NCI-H1436 (cell line): Measurements from ENCODE around the gene C1R.

Source experiments
- DNase-seq: peaks from one replicate; lab custom pipeline; 2025; lab: John Stamatoyannopoulos, UW

The C1R gene

GRCh38 chr12:7092229-7092985, at the start of gene C1R:
TSS of gene C1R (minus strand) at chr12:7092445. CDS start at chr12:7092388, 57 bp downstream.
- peak; percentile 35 for DNase-seq

- DNase-seq, result no peak
These were observed 49.2 kb upstream of the C1R start for GRCh38 chr12:7141351-7142005.

GRCh38 chr12:7139200-7139599, 47.0 kb upstream of the C1R start:
- DNase-seq, result no peak

- no peak for DNase-seq
These were observed 45.7 kb upstream of the C1R start for GRCh38 chr12:7137908-7138307.

GRCh38 chr12:7136676-7137075, 44.4 kb upstream of the C1R start:
- DNase-seq, result no peak

- no peak for DNase-seq
These were observed 43.8 kb upstream of the C1R start for GRCh38 chr12:7136071-7136470.

- DNase-seq, result no peak
These were observed 42.3 kb upstream of the C1R start for GRCh38 chr12:7134396-7135166.

GRCh38 chr12:7131502-7131866, 39.2 kb upstream of the C1R start:
- DNase-seq, result no peak

- DNase-seq, result no peak
These were observed 38.7 kb upstream of the C1R start for GRCh38 chr12:7130701-7131501.

GRCh38 chr12:7129872-7130691, 37.8 kb upstream of the C1R start, which contains the start of gene CLSTN3:
TSS of gene CLSTN3 (plus strand) at chr12:7130371. CDS start at chr12:7130649, 278 bp downstream.
- DNase-seq, result peak; percentile 80

- DNase-seq, result no peak
These were observed 37.1 kb upstream of the C1R start for GRCh38 chr12:7129287-7129871.

GRCh38 chr12:7128681-7129286, 36.5 kb upstream of the C1R start, which contains the start of gene RBP5:
TSS of gene RBP5 (minus strand) at chr12:7128889. CDS start at chr12:7128775, 114 bp downstream.
- DNase-seq, result no peak

GRCh38 chr12:7127916-7128626, 35.8 kb upstream of the C1R start:
- DNase-seq, result no peak

GRCh38 chr12:7125632-7126227, 33.5 kb upstream of the C1R start:
- DNase-seq, result no peak

- no peak for DNase-seq
These were observed 31.7 kb upstream of the C1R start for GRCh38 chr12:7123806-7124522.

GRCh38 chr12:7122811-7123769, 30.8 kb upstream of the C1R start:
- DNase-seq, result no peak

GRCh38 chr12:7121324-7121723, 29.1 kb upstream of the C1R start:
- no peak for DNase-seq
